ENCODE measurements around the gene TRIM7.

DNA sequence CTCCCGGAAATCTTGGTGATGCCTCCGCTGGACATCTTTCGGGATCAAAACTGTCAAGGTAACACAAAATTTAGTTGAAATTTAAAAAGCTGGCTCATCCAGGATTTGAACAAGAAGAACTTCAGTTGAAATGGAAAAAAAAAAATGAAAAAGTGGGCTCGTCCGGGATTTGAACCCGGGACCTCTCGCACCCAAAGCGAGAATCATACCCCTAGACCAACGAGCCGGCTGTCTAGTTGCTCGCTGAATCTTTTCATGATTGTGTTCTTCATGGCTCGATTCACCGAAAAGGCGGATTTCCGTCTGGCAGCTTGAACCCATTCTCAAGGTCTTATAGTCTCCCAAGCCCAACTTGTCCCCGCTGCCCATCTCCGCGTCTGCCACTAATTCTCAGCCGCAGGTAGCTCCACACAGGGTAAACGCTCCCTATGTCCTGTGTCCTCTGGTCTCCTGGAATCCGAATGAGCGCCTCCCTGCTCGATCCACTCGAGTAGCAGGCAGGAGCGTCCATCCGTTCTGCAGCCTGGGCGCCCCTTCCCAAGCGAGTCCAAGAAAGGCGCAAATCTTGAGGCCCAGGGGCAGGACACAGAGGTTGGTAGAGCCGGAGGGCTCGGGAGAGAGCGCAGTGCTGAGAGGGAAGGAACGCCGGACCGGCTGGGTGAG is 16.2 kb downstream of the TRIM7 start:
- TF ChIP-seq ZFX (IDR thresholded peaks at IDR 0.05; ENCODE audit: borderline replicate concordance) = no peak
- 0 out of 2 replicates have a peak, but pooled peaks have one; percentile 20 for TF ChIP-seq CTCF (IDR thresholded peaks at IDR 0.05)
